BJ (cell line): ENCODE measurements around the gene TREX2. TPM values are rescaled to one million over a fixed set of nuclear protein-coding genes. Genes with fewer than 3 reads are reported as not detected.

ENCODE experiments used
- CTCF ChIA-PET: fragments of 350-600 bp; formaldehyde crosslinking; extraction: SDS; loops from one replicate; lab custom pipeline; 2021; ENCODE audit warnings: antibody characterized with exemption, inconsistent platforms; lab: Yijun Ruan, JAX
- POLR2A ChIA-PET: fragments of 300-600 bp; sonication (Branson Sonifier 250); formaldehyde crosslinking; extraction: SDS; loops from one replicate; lab custom pipeline; 2021; ENCODE audit warnings: antibody characterized with exemption; lab: Charles Lee
- DNase-seq: peaks from one replicate; pipeline ENCODE4 v3.0.0-alpha.2; 2011; ENCODE audit warnings: low read depth
- H3K27me3 ChIP-seq: 2 replicates; pipeline ENCODE4 v1.6.0; 2011; ENCODE audit warnings: low read length; ENCODE audit not compliant: control insufficient read depth, insufficient read depth
- H3K36me3 ChIP-seq: 2 replicates; pipeline ENCODE4 v1.5.1; 2011; ENCODE audit warnings: low read length; ENCODE audit not compliant: control insufficient read depth, insufficient read depth
- H3K4me3 ChIP-seq: 2 replicates; pipeline ENCODE4 v1.5.1; 2011; ENCODE audit warnings: low read depth, mild to moderate bottlenecking, control low read depth, low read length
- polyA plus RNA-seq: library from polyadenylated mRNA; depleted of rRNA; stranded (reverse); fragments of >200 nt; gene quantifications from 2 replicates; pipeline ENCODE4 v1.2.3, GENCODE V29; 2011
- TF ChIP-seq, protein P1 (sequence below): IDR thresholded peaks from 2 replicates; pipeline ENCODE4 v1.5.1; 2011; ENCODE audit warnings: low read depth, mild to moderate bottlenecking, control low read depth, inconsistent platforms, low read length, moderate library complexity; ENCODE audit not compliant: insufficient read depth

TREX2 gene
- polyA plus RNA-seq, 1 experiment, result 1.1 TPM

DNA sequence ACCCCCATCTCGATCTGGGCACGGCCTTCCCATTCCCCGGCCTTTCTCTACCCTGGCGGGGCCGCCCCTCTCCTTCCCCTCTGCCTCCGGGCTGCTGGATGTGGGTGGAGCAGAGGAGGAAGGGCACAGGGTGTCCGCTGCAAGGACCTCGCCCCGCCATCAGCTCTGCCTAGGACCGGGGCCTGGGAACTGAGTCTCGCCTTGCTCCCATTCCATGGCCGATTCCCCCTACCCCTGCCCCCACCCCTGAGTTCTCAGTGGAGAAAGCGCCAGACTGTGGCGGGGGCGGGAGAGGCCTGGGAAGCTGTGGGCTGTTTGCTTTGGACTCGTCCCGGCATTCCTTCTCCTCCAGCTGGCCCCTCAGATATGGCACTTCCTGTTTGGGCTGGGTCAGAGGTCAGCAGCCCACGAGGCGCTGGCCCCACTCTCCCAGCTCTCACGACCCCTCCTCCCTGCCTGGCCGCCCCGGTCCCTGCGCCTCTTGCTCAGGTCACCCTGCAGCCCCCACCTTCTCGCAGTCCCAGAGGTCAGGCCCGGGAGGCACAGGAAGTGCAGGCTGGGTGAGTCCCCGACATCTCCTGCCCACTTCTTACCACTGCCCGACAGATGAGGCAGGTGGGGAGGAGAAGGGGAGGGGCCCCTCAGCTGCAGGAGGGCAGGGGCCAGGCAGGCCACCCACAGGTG is 42.5 kb upstream of the TREX2 start:
- Histone ChIP-seq H3K4me3 (no peak overlapping the region), H3K36me3 (no peaks in the 10 kb centered on the region), H3K27me3 (no peaks in the 10 kb centered on the region)
- DNase-seq, result no peak
- ChIA-PET POLR2A (no interaction called here), CTCF (interaction anchor here (0.5 to 1.1 kb wide), 4 partner anchors 16 to 27 kb away, joined by 3 to 4 read pairs (median 3); partner anchors contain the start of gene HAUS7)
- TF ChIP-seq, protein P1, sequence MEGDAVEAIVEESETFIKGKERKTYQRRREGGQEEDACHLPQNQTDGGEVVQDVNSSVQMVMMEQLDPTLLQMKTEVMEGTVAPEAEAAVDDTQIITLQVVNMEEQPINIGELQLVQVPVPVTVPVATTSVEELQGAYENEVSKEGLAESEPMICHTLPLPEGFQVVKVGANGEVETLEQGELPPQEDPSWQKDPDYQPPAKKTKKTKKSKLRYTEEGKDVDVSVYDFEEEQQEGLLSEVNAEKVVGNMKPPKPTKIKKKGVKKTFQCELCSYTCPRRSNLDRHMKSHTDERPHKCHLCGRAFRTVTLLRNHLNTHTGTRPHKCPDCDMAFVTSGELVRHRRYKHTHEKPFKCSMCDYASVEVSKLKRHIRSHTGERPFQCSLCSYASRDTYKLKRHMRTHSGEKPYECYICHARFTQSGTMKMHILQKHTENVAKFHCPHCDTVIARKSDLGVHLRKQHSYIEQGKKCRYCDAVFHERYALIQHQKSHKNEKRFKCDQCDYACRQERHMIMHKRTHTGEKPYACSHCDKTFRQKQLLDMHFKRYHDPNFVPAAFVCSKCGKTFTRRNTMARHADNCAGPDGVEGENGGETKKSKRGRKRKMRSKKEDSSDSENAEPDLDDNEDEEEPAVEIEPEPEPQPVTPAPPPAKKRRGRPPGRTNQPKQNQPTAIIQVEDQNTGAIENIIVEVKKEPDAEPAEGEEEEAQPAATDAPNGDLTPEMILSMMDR, result no peak

DNA sequence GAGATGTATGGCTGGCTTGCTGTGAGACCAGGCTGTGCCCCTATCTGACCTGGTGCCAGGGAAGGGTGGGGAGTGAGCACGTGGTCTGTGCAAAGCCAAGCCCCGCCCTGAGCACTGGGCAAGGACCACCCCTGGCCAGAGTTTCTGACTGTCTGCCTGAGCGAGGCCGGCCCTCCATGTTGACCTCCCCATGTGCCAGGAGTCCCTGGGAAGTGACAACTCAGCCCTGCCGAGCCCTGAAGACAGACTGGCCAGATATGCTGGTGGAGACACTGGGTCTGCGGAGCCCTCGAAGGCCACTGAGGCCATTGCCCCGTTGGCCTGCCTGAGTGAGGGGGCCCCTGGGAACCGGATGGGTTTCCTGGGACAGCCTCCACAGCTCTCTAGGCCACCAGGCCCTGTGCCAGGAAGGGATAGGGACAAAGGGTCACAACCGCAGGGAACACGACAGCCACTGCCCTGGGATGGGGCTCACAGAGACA is 41.8 kb upstream of the TREX2 start:
- POLR2A ChIA-PET, result interaction anchor here (0.6 kb wide), 1 partner anchor 17 kb away, joined by 5 read pairs; no protein-coding TSS in a partner anchor
- Histone ChIP-seq H3K36me3 (no peaks in the 10 kb centered on the region), H3K4me3 (no peak overlapping the region), H3K27me3 (no peaks in the 10 kb centered on the region)
- CTCF ChIA-PET, result interaction anchor here (1.0 kb wide), 1 partner anchor 16 kb away, joined by 4 read pairs; no protein-coding TSS in a partner anchor
- TF ChIP-seq, protein P1, result no peak
- no peak for DNase-seq

DNA sequence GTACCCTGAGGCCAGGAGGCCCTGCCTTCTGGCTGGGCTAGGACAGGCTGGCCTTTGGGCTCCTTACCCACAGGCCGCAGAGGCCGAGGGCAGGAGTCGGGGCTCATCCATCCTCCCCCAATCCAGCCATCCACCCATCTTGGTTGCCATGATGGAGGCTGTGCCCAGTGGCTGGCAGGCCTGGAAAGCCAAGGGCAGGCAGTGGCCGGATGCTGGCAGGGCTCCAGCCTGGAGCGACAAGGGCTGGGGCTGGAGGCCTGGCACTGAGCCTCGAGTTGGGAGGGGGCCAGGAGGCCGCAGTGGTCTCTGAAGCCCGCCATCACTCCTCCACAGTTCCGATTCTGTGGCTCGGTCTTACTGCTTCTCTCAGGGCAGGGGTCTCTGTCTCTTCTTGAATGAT is 40.3 kb upstream of the TREX2 start:
- H3K36me3 ChIP-seq, result no peaks in the 10 kb centered on the region
- TF ChIP-seq, protein P1, result no peak
- no peak overlapping the region for H3K4me3 ChIP-seq
- H3K27me3 ChIP-seq, result no peaks in the 10 kb centered on the region
- POLR2A ChIA-PET, result no interaction called here
- no peak for DNase-seq
- CTCF ChIA-PET, result no interaction called here

DNA sequence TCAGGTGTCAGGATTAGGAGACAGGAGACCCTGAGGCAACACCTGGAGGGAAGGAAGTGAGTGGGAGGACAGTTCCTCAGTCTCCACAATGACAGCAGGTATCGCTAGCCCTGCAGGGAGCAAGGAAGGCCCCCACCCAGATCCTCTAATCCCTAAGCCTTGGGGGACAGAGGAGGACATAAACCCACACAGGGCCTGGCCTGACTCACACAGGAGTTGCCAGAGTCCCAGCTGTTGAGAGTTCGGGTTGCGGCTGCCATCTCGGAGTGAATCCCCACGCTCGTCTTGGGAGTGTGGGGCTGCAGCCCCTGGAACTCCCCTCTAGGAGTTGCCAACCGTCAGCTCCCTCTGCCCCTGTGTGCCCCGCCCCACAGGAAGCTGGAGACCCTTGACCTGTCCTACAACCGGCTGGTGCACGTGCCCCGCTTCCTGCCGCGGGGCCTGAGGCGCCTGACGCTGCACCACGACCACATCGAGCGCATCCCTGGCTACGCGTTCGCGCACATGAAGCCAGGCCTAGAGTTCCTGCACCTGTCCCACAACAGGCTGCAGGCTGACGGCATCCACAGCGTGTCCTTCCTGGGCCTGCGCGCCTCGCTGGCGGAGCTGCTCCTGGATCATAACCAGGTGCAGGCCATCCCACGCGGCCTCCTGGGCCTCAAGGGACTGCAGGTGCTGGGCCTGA is 39.7 kb upstream of the TREX2 start:
- no peak for DNase-seq
- CTCF ChIA-PET, result no interaction called here
- no peak overlapping the region for H3K4me3 ChIP-seq
- H3K36me3 ChIP-seq, result no peaks in the 10 kb centered on the region
- POLR2A ChIA-PET, result no interaction called here
- TF ChIP-seq, protein P1, result no peak
- no peaks in the 10 kb centered on the region for H3K27me3 ChIP-seq

DNA sequence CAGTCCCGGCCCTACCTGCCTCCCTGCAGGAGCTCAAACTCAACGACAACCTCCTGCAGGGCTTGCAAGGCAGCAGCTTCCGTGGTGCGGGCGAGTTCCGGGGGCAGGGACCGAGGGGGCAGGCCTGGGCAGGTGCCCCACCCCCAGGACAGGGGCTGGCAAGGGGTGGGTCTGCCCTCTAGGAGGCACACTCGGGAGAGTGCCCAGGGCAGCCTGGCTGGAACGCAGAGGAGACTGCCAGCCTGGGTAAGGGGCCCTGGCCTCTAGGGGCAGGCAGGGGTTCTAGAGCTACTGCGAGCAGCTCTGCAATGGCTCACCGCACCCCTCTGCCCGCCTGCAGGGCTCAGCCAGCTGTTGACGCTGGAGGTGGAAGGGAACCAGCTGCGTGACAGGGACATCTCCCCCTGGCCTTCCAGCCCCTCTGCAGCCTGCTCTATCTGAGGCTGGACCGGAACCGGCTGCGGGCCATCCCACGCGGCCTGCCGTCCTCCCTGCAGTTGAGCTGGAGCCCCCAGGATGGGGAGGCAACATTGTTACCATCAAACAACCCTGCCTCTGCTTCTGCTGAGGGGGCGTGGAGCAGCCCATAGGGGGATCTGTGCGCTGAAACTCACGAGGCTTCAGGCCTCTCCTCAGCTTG is 36.6 kb upstream of the TREX2 start:
- CTCF ChIA-PET, result interaction anchor here (1.5 kb wide), 1 partner anchor 11 kb away, joined by 3 read pairs; no protein-coding TSS in a partner anchor
- TF ChIP-seq, protein P1, result no peak
- no peaks in the 10 kb centered on the region for H3K27me3 ChIP-seq
- H3K4me3 ChIP-seq, result no peak overlapping the region
- H3K36me3 ChIP-seq, result no peaks in the 10 kb centered on the region
- POLR2A ChIA-PET, result no interaction called here
- DNase-seq, result no peak
